NCI-H345 treated with DMSO at 0.1 percent for 48 hours (cell line): ENCODE measurements around the gene CLEC4E.
"Not testable (repeated sequence)": the region's sequence is repeated elsewhere in the genome, so short reads cannot be mapped to it uniquely, and the experiment has no call there.

Experiments used
- DNase-seq: peaks from one replicate; lab custom pipeline; 2025; ENCODE audit not compliant: unreplicated experiment; lab: John Stamatoyannopoulos, UW

The CLEC4E gene

GRCh38 chr12:8541562-8541961 lies 857 bp upstream of the CLEC4E start:
- no peak for DNase-seq

- DNase-seq = not testable (repeated sequence)
Measured at GRCh38 chr12:8537820-8538219, 2.9 kb downstream of the CLEC4E start.

- no peak for DNase-seq
Measured at GRCh38 chr12:8532045-8532444, 8.7 kb downstream of the CLEC4E start.

- no peak for DNase-seq
Measured at GRCh38 chr12:8527250-8528130, 13.2 kb downstream of the CLEC4E start.

GRCh38 chr12:8519171-8519570 lies 21.5 kb downstream of the CLEC4E start:
- DNase-seq = no peak

- no peak for DNase-seq
Measured at GRCh38 chr12:8517971-8518370, 22.7 kb downstream of the CLEC4E start.

GRCh38 chr12:8513256-8513655 lies 27.4 kb downstream of the CLEC4E start, which contains the start of gene CLEC4D:
Gene CLEC4D (plus strand): TSS chr12:8513503. CDS start chr12:8513733, 230 bp downstream.
- no peak for DNase-seq

- DNase-seq = no peak
Measured at GRCh38 chr12:8508910-8509841, 31.5 kb downstream of the CLEC4E start.

GRCh38 chr12:8508223-8508622 lies 32.5 kb downstream of the CLEC4E start:
- no peak for DNase-seq

- no peak for DNase-seq
Measured at GRCh38 chr12:8507596-8507995, 33.1 kb downstream of the CLEC4E start.

GRCh38 chr12:8504351-8504750 lies 36.4 kb downstream of the CLEC4E start:
- no peak for DNase-seq

- DNase-seq = no peak
Measured at GRCh38 chr12:8501720-8502119, 39.0 kb downstream of the CLEC4E start.

GRCh38 chr12:8499616-8500015 lies 41.1 kb downstream of the CLEC4E start:
- no peak for DNase-seq

GRCh38 chr12:8496074-8496473 lies 44.6 kb downstream of the CLEC4E start:
- not testable (repeated sequence) for DNase-seq

GRCh38 chr12:8495671-8496070 lies 45.0 kb downstream of the CLEC4E start:
- not testable (repeated sequence) for DNase-seq

- DNase-seq = no peak
Measured at GRCh38 chr12:8493084-8493483, 47.6 kb downstream of the CLEC4E start.

- no peak for DNase-seq
Measured at GRCh38 chr12:8491646-8492530, 48.8 kb downstream of the CLEC4E start.
